SK-N-MC (cell line): Measurements from ENCODE around the gene KRTAP24-1.

ENCODE experiments used
- EZH2 ChIP-seq: fragments of 200-600 bp; sonication (generic); IDR thresholded peaks from one replicate; pipeline ENCODE4 v1.6.1; 2017; ENCODE audit warnings: antibody characterized with exemption
- POLR2AphosphoS5 ChIP-seq: IDR thresholded peaks from 2 replicates; pipeline ENCODE4 v1.6.1; 2012; ENCODE audit warnings: mild to moderate bottlenecking, low read depth, low read length, borderline replicate concordance

DNA sequence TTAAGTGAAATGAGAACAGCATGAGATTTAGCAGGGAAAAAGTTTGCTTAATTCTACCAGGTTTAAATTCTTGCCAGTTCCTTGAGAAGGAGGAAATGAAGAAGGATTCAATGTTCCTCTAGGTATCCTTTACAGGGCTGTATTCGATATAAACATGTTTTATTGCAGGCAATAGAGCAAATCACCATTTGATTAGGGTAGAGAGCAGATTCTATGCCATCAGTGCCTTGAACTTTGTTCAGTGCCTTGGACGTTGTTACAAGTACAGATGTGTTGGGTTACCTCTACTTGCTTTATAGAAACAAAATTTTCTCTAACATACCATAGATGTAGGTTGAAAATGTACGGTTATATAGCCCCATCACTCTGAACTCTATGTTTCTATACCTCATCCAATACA is 48.7 kb downstream of the KRTAP24-1 start:
- no peak for TF ChIP-seq EZH2
- TF ChIP-seq POLR2AphosphoS5 = no peak
